ENCODE data around the gene GOLGA7B.

The GOLGA7B gene

DNA sequence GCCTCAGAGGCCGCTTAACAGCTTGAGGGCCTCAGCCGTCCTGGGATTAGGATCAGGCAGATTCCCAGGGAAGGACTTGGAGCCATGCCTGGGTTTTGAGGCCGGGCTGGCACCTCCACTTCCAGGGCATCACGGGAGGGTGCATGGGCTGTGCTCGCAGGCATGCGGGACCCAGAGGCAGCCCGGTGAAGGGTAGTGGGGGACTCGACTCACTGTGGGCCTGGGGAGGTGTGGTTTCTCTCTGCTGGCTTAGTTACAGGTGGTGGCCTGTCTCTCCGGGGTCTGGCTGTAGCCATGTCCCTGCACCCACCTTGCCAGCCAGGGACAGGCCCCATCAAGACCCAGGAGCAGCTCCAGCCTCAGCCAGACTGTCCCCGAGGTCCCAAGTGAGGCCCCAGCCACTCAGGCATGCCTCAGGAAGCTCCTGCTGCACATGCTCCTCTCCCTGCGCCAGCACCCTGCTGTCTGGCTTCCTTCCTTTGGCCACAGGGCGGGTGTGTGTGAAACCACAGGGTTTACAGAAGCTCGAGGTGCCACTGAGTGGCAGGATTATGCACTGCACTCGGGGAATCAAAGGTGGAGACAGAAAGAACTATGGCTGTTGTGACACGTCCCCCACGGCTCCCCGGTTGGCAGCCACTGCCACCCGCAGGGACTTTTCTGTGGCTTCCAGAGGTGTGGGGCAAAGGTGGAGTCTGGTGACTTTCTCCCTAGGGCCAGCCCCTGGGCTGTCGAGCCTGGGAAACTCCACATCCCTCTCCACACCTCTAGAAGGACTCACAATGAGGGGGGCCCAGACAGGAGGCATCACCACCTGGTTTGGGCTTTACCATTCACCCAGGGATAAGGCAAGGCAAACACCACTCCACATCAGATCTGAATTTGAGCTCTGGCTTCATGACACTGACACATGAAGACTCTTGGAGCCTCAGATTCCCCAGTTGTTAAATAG lies 19.7 kb downstream of the GOLGA7B start:
- peak; percentile 81 for DNase-seq

DNA sequence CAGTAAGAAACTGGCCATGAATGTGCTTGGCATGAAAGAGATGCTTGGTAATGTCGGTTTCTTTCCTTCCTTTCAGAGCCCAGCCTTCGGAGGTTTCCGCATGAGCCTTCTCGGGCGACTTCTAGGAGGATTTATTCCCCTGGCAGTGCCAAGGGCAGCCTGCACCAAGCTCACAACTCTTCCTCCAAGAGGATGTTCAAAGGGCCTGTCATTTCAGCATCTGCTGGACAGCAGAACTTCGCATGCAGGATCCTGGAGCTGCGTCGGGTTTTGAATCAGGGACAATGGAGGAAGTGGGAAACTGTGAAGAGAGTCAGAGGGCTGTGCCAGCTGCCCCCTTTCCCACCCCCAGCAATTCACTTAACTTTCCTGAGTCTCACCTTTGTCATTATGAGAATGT lies 21.3 kb downstream of the GOLGA7B start:
- DNase-seq: no peak

DNA sequence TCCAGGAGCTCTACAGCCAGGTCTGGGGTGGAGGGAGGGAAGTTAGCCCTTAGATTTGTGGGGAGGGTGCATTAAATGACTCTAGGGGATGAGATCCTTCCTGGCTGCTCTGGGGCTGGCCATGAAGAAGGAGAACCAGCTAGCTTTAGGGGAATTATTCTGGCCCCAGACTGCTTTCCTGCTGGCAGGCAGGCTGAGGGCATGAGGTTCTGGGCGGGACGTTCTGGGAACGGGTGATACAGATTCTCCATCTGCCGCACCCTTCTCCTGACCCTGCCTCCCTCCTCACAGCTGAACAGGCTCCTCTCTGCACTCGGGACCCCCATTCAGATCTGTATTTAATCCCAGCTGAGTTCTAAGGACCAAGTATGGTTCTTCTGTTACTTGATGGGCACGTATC lies 23.9 kb downstream of the GOLGA7B start:
- no peak for DNase-seq

DNA sequence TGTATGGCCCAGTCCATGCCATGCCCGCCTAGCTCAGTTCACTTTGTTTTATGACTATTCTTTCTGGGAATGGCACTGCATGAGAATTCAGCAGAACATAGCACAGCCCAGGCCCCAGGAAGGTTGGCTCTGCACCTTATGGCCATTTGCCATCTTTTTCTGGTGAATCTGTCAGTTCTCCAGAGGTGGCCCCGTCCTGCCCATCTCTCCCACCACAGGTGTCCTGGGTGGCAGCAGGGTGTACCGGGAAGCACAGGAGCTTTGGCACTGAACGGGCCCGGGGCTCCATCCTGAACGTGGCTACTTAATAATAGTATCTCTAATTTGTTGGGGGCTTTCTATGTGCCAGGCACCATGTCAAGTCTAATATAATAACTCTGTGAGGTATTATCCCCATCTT lies 24.7 kb downstream of the GOLGA7B start:
- DNase-seq: no peak

DNA sequence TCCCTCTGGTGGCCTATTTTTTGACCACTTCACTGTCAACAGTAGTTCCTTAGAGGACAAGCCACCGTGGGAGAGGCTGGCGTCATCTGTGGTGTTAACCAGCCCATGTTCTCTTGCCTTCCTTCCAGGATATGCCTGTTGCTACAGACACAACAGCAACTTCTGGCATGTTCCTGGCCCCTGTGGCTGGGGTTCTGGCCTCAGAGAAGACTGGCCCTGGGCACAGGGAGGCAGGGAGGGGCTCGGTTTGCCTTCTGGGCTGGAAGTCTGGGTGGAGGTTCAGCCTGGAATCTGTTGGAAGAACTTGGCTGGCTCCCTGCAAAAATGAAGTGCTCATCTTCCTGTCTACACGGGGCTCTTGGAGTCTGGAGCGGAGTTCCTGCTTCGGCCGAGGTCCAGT lies 25.7 kb downstream of the GOLGA7B start:
- DNase-seq: no peak

DNA sequence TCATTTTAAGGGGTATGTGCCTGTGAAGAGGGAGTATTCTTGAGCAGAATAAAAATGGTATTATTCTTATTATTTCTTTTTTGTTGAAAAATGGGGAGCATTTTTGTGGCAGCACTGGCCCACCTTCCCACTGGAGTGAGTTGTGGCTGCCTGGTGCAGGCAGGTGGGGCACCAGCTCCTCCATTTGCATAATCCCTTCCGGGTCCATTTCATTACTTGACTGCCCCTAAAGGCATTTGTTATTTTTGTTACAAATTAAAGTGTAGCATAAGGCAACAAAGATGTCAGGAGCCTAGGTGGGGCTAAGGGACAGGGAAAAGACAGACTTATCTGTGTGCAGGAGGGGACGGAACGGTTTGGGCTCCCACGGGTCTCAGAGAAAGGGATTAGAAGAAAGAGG lies 26.8 kb downstream of the GOLGA7B start:
- DNase-seq: no peak

DNA sequence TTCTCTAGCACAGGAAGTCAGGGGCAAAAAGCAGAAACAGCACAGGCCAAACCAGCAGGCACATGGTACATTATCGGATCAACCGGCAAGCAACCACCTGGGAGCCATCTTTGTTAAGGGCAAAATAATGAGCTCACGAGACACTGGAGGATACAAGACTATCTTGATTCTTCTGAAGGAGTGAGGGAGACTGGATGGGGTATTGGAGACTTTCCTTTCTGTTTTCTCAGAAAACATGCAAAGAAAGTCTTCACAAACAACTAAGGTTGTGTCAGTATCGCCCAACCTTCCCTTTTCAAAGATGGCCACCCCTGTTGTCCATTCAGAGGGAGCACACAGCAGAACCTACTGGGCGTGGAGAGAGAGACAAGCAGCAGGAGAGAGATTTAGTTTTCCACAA lies 29.6 kb downstream of the GOLGA7B start:
- no peak for DNase-seq

DNA sequence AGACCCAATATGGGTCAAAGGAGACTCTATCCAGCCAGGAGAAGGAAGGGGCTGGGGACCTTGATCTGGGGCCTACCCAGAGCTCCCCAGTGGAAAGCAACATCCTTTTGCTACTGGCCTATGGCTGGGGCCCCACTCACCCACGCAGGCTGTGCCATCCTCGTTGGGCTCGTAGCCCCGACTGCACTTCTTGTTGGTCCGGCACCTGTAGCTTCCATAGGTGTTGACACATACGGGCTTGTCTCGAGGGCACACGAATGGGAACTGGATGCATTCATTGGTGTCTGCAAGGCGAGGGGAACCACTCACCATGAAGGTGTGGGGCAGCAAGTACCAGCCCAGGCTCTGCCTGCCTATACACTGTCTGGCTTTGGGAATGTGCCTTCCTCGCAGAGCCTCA lies 30.5 kb downstream of the GOLGA7B start:
- no peak for DNase-seq

DNA sequence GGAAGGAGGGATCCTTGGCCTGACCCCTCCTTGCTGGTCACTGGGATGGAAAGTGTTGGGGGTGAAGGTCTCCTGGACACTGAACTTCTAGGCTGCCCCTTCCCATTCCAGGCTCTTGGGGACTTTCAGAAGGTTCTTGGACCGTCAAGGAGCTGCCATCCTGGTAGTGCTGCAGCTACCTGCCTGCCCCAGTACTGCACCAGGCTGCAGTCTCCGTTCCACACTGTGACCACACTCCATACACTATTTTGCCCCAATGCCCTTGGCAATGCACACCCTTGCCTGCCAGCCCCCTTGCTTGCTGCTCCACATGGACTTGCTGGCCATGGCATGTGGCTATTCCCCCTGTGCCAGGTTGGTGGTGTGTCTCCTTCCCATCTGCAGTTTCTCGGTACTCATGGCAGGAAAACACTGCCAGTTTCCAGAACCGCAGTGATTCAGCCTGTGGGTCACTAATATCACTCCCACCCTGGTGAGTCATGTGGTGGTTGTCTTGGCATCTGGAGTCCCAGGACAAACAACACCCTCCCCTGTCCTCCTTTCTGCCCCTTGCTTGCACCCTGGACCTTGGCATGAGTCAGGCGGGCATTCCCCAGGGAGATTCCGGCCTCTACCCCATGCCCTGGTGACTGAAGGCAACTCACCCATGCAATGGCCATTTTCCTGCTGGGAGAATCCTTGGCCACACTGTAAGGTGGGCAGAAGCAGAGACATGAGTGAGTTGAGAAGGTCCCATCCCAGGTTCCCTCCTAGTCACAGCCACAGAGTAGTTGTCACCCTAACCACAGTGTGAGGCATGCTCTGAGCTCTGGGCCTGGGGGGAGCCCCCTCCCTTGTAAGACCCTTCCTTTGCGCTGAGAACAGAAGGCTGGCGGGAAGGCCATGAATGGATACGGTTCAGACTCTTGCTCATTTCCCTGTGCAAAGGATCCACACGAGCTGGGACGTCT lies 32.8 kb downstream of the GOLGA7B start:
- DNase-seq: no peak

DNA sequence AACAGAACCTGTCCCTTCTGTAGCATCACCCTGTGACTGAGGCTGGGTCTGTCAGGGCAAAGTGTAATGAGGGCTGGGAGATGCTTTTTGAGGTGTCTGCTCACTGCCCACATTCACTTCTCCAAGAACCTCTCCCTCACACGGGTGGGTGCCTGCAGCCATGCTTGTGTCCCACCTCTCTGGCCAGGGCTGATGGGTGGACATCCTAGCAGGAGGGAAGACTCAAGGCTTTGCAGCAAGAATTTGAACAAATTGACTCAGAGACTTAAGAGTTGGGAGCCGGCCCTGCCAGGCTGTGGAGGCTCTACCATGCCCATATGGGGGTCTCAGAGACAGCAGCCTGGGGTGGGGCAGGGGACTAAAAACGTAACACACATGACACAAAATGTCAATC lies 33.4 kb downstream of the GOLGA7B start:
- no peak for DNase-seq

DNA sequence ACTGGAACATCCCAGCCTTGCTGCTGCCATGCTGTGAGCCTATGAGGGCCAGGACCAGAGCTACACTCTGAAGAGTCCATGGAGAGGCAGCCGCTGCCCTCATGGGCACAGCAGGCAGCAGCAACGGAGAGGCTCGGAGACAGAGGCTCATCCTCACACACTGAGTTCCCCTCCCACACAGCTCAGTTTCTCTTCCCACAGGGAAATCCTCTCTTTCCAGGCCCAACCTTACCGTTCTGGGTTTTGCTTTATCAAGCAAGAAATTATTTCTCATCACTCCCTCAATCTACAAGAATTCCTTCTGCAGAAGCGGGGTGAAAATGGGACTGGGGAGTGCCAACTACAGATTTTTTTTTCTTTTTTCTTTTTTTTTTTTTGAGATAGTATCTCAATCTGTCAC lies 36.6 kb downstream of the GOLGA7B start:
- DNase-seq: no peak

DNA sequence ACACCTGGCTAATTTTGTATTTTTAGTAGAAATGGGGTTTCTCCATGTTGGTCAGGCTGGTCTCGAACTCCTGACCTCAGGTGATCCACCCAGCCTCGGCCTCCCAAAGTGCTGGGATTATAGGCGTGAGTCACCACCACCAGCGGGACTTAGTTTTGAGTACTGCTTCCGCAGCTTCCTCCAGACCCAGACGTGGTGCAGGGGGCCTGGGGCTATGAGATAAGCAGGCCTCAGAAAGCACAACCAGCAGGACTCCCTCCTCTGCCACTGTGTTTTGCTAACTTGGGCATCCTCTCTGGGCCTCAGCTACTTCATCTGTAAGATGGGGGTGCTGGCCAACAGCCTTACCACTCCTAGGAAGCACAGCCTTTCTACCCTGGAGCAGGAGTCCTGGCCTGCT lies 37.8 kb downstream of the GOLGA7B start:
- no peak for DNase-seq

DNA sequence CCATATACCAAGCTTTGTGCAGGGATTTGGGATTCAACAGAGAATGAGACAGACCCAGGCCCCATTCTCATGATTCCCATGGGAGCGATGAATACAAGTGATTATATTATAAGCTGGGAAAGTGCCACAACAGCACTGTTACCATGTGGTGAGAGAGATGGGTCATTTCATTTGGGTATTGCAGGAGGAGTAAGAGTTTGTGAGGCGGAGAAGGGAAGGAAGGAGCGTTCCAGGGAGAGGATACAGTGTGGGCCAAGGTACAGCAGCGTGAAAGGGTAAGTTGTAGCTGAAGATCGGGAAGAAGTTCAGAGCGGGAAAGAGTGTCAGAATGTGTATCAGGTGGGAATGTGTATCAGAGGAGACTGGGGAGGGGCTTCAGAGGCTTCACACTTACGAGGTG lies 38.5 kb downstream of the GOLGA7B start:
- no peak for DNase-seq

DNA sequence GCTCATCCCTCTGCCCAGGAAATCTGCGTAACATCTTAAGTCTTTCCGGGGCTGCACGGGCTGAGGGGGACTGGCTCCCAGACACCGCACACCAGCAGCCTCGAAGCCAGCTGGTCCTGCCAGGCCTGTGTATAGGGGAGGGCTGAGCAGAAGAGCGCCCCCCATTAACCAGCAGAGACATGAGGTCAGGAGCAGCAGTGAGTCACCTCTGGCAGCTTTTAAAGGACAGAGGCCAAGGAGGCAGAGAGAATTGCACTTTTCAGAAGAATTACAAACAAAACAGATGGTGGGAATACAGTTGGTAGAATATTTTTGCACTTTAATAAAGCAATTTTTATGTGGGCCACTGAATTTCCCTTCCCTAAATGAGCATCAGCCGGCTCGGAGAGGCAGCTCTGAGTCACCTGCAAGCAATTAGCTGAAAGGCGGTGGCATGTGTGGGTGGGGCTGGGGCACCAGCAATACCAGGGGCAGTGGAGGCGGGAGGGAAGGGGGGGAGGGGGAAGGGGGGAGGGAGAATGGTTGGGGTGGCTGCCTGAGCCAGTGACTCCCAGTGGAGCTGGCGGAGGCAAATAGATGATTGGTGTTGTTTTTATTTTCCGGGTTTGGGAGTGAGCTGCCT lies 39.1 kb downstream of the GOLGA7B start:
- no peak for DNase-seq

DNA sequence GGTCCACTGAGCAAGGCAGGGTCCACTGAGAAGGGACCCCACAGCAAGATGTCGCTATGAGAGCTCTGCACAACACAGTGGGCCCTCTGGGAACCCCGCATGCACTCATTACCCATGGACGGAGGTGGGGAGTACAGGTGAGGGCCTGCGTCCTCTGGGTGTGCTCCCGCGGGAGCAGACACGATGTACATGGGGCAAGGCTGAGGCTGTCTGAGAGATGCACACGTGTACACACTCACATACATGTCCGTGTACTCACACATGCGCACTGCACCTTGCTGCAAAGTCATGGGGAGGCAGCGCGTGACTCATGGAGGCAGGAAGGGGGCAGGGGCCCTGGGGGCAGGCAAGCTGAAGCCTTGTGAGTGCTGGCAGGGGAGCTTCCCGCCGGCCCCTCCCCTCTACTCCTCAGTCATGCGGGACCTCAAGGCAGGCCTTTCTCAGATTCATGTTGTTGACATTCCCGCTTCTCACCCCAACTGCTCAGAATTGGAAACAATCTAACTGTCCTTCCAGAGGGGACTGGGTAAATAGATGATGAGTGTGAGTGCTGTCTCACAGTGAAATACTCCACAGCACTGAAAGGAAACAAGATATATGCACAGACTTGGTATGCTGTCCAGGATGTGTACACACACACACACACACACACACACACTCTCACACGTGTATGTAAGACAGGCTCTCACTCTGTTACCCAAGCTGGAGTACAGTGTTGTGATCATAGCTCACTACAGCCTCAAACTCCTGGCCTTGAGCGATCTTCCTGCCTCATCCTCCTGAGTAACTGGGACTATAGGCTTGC lies 40.0 kb downstream of the GOLGA7B start:
- no peak for DNase-seq

DNA sequence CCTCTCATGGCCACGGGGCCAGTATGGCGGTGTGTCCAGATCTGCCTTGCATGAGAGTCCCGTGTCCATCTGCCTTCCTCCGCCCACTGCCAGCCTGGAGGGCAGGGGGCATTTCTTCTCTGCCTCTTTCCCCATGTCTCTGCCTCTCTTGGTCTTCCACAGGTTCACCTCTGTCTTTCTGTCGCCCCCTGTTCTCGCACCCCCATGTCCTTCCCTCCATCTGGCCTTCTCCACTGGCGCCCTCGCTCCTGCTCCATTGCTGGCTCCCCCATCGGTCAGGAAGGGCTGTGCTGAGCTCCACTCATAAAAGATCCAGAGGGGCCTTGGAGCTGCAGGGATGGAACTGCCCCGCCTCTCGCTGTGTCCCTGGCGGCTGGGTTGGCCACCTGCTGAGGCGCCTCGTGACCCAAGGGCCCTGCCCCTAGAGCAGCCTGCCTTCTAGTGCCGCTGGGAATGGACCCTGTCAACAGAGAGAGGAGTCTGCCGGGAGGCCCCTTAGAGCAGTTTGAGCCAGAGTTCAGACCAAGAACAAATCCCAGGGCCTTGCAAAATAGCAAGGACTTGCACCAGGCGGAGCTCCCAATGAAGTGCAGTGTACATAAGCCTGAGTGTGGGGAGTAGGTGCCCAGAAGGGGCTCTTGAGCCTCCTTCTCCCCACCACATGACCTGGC lies 42.0 kb downstream of the GOLGA7B start:
- no peak for DNase-seq

DNA sequence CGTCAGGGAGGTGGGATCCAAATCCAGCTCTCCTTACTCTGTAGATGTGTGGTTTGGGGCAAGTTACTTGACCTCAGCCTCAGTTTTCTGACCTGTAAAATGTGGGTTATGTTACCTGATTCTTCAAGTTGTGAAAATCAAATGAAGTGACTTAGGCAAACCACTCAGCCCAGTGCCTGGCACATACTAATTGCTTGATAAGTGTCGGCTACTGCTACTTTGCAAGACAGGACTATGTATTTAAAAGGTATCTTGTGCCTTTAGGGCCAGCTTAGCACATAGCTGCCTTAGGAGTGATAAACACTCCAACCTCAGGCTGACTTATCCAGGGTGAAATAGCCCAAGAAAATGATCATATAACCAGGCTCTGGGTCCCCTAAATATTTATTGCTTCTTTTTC lies 42.9 kb downstream of the GOLGA7B start:
- no peak for DNase-seq

DNA sequence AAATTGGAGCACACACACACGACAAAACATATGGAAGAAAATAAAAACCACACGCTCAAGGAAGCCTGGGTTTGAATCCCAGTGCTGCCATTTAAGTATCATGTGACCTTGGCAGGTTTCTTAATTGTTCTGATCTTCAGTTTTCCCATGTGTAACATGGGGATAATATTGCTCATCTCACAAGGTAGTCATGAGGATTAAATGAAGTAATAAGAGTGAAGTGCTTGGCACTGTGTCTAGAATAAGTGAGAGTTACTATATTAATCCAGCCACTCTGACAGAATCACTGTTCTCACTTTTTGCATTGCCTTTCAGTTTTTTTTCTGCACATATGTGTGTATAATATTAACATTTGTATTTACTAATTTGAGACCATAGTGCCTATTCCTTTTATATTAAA lies 43.3 kb downstream of the GOLGA7B start:
- no peak for DNase-seq

DNA sequence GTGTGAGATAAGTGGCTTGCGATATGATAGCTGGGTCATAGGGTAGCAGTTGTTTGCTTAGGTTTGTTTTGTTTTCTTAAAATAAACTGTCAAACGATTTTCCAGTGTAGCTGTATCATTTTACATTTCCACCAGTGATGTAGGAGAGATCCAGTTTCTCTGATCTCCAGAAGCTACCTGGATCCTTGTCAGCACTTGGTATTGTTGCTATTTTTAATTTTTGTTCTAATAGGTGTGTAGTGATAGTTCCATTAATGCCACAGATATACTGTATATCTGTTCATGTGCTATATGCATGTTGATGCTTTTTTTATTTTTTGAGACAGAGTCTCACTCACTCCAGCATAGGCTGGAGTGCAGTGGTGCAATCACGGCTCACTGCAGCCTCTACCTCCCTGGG lies 44.4 kb downstream of the GOLGA7B start:
- DNase-seq: no peak

DNA sequence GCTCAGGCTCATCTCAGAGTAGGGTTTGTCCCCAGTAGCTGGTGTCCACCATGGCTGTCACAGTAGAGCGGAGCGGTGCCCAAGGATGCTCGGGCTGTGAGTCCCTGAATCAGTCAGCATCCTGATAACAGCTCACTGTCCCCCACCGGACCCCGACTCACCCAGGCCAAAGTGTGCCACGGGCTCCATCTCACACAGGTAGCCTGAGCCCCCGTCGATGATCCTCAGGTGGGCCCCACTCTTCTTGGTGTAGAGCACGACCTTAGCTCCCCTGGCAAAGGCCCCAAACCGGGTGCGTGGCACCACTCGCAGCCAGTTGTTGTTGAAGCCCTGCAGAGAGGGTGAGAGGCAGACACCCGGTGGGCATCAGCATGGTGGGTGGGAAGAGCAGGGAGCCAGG lies 45.4 kb downstream of the GOLGA7B start:
- DNase-seq: no peak

DNA sequence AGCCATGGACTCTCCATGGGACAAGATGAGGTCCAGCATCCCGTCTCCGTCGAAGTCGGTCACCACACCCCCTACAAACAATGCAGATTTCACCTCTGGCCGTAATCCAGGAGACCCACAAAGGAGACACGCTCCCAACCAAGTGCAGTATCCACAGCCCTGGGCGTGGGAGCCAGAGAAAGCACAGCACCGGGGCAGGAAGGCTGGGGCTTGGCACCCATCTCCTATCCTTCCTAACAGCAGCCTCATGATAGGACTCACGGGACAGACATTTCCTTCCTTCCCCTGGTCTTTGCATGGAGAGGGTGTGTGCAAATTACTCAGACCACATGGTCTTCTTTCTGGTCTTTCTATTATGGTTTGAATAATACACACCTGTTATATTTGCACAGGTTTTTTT lies 46.3 kb downstream of the GOLGA7B start:
- DNase-seq: no peak

DNA sequence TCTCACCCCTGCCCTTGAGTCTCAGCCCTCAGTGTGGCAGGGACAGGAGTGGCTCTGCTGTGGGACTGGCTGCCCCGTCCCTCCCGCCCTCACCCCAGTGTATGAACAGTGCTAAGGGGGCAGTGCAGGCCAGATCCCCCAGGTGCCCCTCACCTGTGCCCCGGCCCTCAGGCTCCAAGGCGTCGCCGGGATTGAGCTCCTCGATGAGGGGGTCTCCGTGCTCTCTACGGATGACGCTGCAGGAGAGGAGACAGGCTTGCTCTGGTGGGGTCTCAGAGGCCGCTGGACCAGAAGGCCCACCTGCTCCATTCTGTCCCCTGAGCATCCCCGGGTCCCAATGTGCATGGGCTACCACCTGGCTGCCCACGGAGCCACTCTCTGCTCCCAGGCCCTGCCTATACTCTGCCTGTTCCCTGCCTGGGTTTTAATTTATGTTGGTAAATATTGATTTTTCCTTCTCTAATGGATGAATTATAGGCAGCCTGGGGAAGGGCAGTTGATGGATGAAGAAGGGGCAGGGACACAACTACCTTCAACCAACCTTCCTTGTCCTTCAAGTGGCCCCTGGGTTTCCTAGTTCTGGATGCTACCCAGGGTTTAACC lies 47.2 kb downstream of the GOLGA7B start:
- no peak for DNase-seq

Measured in activated T-cell treated with anti-CD3 and anti-CD28 coated beads, Interleukin-2, amount 50 U/mL, for 1 hour (primary cell).